HG03280 (cell line): ENCODE measurements around the gene WBP1.
"Not testable (repeated sequence)": the region's sequence is repeated elsewhere in the genome, so short reads cannot be mapped to it uniquely, and the experiment has no call there.

ENCODE experiments used
- ATAC-seq: cut with Tn5 transposase; IDR thresholded peaks from one replicate; pipeline ENCODE4 v1.9.1; 2021; ENCODE audit warnings: mild to moderate bottlenecking, moderate library complexity; ENCODE audit not compliant: unreplicated experiment

WBP1 gene

GRCh38 chr2:74426181-74426758, 32.0 kb upstream of the WBP1 start:
- ATAC-seq = no peak

GRCh38 chr2:74427551-74427950, 30.7 kb upstream of the WBP1 start:
- no peak for ATAC-seq

GRCh38 chr2:74428675-74429074, 29.6 kb upstream of the WBP1 start:
- ATAC-seq = no peak

- no peak for ATAC-seq
Measured at GRCh38 chr2:74429487-74430451, 28.5 kb upstream of the WBP1 start.

- ATAC-seq = no peak
Measured at GRCh38 chr2:74430502-74430901, 27.7 kb upstream of the WBP1 start.

GRCh38 chr2:74436111-74436805, 22.0 kb upstream of the WBP1 start:
- ATAC-seq = no peak

- no peak for ATAC-seq
Measured at GRCh38 chr2:74436848-74437695, 21.2 kb upstream of the WBP1 start.

- ATAC-seq = no peak
Measured at GRCh38 chr2:74438248-74438647, 20.0 kb upstream of the WBP1 start.

- ATAC-seq = no peak
Measured at GRCh38 chr2:74439373-74439772, 18.9 kb upstream of the WBP1 start.

- no peak for ATAC-seq
Measured at GRCh38 chr2:74439803-74440377, 18.3 kb upstream of the WBP1 start.

GRCh38 chr2:74440378-74441169, 17.7 kb upstream of the WBP1 start:
- ATAC-seq = peak; percentile 67

GRCh38 chr2:74441170-74441689, 17.0 kb upstream of the WBP1 start:
- no peak for ATAC-seq

- ATAC-seq = no peak
Measured at GRCh38 chr2:74441690-74442482, 16.4 kb upstream of the WBP1 start, which contains the start of gene RTKN. RTKN (minus strand) TSS chr2:74441937; CDS start chr2:74441816, 121 bp downstream.

- ATAC-seq = not testable (repeated sequence)
Measured at GRCh38 chr2:74442483-74443297, 15.5 kb upstream of the WBP1 start.

GRCh38 chr2:74444498-74445318, 13.5 kb upstream of the WBP1 start:
- ATAC-seq = no peak

GRCh38 chr2:74447230-74447999, 10.8 kb upstream of the WBP1 start:
- ATAC-seq = no peak
